NCI-H82 treated with DMSO at 0.1 percent for 48 hours (cell line): ENCODE data around the gene RANBP17.
"Not testable (repeated sequence)": the region's sequence is repeated elsewhere in the genome, so short reads cannot be mapped to it uniquely, and the experiment has no call there.

Experiments used
- DNase-seq: peaks from one replicate; lab custom pipeline; 2025; ENCODE audit not compliant: unreplicated experiment; lab: John Stamatoyannopoulos, UW

The RANBP17 gene

DNA sequence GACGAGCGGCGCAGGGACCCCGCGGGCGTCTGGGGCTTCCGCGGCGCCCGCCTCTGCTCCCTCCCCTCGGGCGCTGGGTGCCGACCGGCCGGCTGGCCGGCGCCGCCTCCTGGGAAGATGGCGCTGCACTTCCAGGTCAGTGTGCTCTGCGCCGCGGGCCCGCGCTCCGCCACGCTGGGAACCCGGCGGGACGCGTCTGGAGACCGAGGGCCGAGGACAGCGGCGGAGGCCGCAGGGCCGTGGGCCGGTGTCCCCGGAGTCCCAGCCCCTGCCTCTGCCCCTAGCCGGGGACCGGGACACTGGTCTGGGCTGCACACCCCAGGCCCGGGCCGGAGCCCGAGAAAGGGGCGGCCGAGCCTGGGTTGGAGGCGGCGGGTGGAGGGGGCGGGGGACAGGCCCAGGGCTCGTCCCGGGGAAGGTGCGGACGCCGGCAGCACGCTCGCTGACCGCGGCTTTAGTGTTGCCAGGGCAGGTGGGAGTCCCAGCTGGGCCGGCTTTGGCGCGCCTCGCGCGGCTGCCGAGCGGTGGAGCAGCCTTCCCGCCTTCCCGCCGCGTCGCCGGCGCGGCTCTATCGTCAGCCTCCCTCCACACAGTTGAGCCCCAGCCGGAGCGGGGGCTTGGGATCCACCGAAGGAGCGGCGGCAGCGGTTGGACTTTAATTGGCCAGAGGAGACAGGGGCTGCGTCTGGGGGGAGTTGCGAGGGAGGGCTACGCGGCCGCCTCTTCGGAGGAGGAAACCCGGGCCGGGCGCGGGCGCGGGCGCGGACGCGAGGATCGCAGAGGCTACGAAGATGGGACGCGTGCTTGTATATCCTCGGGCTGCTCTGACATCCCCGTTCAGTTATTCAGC lies at the start of gene RANBP17:
TSS of gene RANBP17 (plus strand) at position 102 of the 850 bp plus-strand sequence.
- no peak for DNase-seq

DNA sequence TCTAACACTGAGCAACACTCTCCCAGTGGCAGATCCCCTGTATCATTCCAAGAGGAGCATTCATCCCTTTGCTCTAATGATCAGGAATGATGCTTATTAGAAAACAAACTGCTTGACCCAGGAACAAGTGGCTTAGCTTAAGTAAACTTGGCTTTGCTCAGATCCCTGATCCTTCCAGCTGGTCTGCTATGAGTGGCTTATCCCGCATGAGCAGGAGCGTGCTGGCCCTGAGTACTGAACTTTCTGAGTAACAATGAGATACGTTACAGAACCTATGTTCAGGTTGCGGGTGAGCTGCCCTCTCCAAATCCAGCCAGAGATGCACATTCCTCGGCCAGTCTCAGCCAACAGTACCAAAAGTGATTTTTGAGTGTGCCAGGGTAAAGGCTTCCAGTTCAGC lies 48.6 kb upstream of the RANBP17 start:
- no peak for DNase-seq

GRCh38 chr5:170817195-170817594 lies 44.6 kb upstream of the RANBP17 start:
- no peak for DNase-seq

DNA sequence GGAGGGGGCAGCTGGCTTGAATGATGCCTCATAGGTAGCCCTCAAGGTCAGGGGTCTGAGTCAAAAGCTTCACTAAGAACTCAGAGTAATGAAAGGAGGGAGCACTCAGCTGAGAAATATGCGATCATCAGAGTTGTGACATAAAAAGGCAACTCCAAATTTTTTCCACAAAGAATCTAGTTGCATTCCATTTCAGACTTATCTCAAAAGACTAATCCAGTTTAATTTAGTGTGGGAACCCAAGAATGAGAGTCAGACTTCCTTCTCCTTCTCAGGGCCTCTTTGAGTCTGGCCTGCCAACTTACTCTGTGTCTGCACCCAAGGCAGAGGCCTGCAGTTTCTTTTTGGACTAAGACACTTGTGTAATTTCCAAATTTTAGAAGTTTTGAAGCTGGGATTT lies 43.6 kb upstream of the RANBP17 start:
- DNase-seq: no peak

DNA sequence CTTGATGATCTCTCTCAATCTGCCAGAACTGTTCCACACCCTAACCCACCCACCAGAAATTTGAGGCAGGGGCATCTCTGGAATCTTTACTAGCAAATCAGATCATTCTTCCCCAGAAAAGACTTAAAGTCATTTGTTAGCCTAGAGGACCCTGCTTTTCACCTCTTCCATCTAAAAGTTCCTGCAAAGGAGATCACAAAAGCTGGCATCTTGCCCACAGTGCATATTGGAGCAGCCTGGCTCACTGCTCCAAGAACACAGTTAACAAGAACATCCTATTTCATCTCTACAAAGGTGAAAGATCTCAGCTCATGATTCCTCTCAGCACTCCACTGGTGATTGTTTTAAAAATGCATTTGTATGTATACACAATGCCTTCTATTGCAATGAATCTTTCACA lies 42.0 kb upstream of the RANBP17 start:
- DNase-seq: no peak

GRCh38 chr5:170821257-170821800 lies 40.5 kb upstream of the RANBP17 start:
- DNase-seq: no peak

DNA sequence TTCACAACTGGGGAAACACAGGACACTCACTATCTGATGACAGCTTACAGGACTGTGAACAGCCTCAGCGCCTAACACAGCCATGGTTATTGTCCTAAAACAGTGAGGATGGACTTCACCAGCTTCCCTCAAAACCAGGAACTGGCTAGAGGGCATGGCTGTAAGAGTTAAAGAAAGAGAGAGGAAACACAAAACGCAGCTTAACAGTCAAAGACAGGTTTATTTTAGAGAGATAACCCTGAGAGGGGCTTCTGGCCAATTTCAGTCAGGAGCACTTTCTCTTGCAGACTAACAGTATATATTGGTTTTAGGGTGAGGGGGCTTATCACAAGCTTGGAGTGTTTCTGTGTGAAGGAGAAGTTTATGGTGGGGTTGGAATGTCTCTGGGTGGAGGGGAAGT lies 35.7 kb upstream of the RANBP17 start:
- DNase-seq: no peak

DNA sequence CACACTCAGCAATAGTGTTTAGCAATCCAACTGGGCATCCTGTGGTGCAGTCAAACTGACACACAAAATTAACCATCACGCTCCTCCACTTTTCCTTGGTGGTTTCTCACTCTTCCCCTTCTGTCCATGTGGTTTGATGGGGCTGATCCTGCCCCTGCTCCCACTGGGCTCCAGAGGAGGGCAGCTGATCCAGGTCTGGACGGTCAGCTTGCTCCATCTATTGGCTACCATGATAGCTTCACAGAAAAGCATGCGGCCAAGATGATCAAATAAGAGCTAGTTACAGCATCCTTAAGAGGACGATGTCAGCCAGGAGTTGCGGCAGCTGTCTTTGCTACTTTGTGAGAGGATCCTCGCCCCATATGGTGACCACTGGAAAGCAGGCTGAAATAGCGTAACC lies 29.6 kb upstream of the RANBP17 start:
- DNase-seq: no peak

GRCh38 chr5:170833981-170834380 lies 27.8 kb upstream of the RANBP17 start:
- DNase-seq: not testable (repeated sequence)

GRCh38 chr5:170836226-170836625 lies 25.6 kb upstream of the RANBP17 start:
- DNase-seq: no peak

DNA sequence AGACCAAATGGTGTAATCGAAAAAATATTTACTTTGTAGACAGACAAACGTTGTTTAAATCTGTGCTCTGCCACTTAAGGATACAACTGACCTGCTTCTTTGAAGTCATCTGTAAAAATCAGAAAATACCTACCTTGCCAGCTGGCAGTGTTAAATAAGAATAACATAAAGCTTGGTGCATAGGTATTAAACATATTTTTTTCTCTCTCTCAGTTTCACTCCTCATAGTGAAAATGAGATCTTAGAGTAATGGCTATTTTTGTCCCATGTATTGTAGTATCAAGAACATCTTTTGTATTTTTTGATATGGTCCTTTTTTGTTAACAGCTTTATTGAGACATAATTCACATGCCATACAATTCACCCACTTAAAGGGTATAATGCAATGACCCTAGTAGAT lies 17.9 kb upstream of the RANBP17 start:
- no peak for DNase-seq

GRCh38 chr5:170844651-170845050 lies 17.2 kb upstream of the RANBP17 start:
- no peak for DNase-seq

GRCh38 chr5:170846416-170846815 lies 15.4 kb upstream of the RANBP17 start:
- no peak for DNase-seq

GRCh38 chr5:170846846-170847245 lies 15.0 kb upstream of the RANBP17 start:
- no peak for DNase-seq

- DNase-seq: no peak
Observed at GRCh38 chr5:170848033-170848432, 13.8 kb upstream of the RANBP17 start.

- no peak for DNase-seq
Observed at GRCh38 chr5:170849374-170849773, 12.4 kb upstream of the RANBP17 start.

- no peak for DNase-seq
Observed at GRCh38 chr5:170854566-170854965, 7.3 kb upstream of the RANBP17 start.

GRCh38 chr5:170857066-170857465 lies 4.8 kb upstream of the RANBP17 start:
- no peak for DNase-seq

GRCh38 chr5:170860415-170860814 lies 1.4 kb upstream of the RANBP17 start:
- DNase-seq: no peak

GRCh38 chr5:170860818-170861666 lies 776 bp upstream of the RANBP17 start:
- DNase-seq: no peak

DNA sequence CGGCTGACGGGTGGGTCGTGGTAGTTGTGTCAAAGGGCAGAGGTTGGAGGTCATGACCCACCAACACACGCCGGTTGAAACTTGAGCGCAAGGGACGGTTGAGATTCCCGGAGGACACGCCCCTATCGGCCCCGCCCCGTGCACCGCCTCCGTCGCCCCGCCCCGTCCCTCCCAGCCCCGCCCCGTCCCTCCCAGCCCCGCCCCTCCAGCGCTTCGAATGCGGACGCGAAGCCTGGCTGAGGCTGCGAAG lies 226 bp upstream of the RANBP17 start:
- DNase-seq: no peak

DNA sequence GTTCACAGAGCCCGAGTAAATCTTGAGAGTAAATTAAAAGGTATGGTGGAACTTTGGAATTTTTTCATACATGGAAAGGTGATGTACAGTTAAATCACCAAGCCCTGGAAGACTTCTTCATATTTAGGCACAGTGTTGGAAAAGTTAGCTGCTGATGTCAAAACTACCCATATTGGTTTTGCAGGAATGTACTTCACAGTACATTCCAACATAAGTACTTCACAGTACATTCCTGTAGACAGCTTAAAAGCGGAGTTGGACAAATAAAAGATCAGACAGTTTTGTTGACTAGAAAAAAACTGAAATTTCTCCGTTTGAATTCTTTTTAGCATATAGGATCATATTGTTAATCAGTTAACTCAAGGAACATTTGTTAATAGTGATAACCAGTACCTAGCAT lies 1.8 kb downstream of the RANBP17 start:
- DNase-seq: no peak
